IMR-90 (cell line): ENCODE results near the gene TNFRSF1A. TPM values are rescaled to one million over a fixed set of nuclear protein-coding genes. Genes with fewer than 3 reads are reported as not detected.
A peak's percentile ranks its signal among the peaks of the same experiment; 100 is the strongest.

Experiments
- ATAC-seq: fragments of 200-7000 bp; cut with Tn5 transposase; 2 replicates; pipeline ENCODE4 v1.9.1; 2020; ENCODE audit warnings: low read depth, mild to moderate bottlenecking, moderate library complexity
- BruUV-seq: library from RNA; stranded (reverse); fragments of 400-500 nt; replicated peaks from 2 replicates; lab custom pipeline; 2021; lab: Mats Ljungman, UMichigan
- CTCF ChIA-PET: fragments of 300-600 bp; formaldehyde crosslinking; extraction: SDS; loops from one replicate; lab custom pipeline; 2021; ENCODE audit warnings: antibody characterized with exemption; lab: Yijun Ruan, JAX
- POLR2A ChIA-PET: fragments of 300-600 bp; sonication (Branson Sonifier 250); formaldehyde crosslinking; loops from one replicate; lab custom pipeline; 2022; ENCODE audit warnings: antibody characterized with exemption; ENCODE audit not compliant: unreplicated experiment; lab: Charles Lee
- DNase-seq: peaks from one replicate; pipeline ENCODE4 v3.0.0; 2013
- H2AFZ ChIP-seq: replicated peaks from 2 replicates; pipeline ENCODE3; 2013; ENCODE audit warnings: low read length, mild to moderate bottlenecking; ENCODE audit not compliant: poor library complexity
- H2AK5ac ChIP-seq: 2 replicates; pipeline ENCODE4 v1.6.1; 2013; ENCODE audit warnings: low read depth, low read length, inconsistent platforms
- H2AK9ac ChIP-seq: replicated peaks from 2 replicates; pipeline ENCODE3; 2013; ENCODE audit warnings: mild to moderate bottlenecking, low read depth, low read length, moderate library complexity; ENCODE audit not compliant: poor library complexity
- H2BK120ac ChIP-seq: 2 replicates; pipeline ENCODE4 v1.6.1; 2013; ENCODE audit warnings: low read depth, low read length, inconsistent platforms
- H2BK15ac ChIP-seq: 3 replicates; pipeline ENCODE4 v1.6.1; 2013; ENCODE audit warnings: low read depth, low read length, inconsistent platforms
- H2BK20ac ChIP-seq: 2 replicates; pipeline ENCODE4 v1.6.1; 2013; ENCODE audit warnings: low read depth, mild to moderate bottlenecking, inconsistent platforms, low read length, moderate library complexity
- H2BK5ac ChIP-seq: 2 replicates; pipeline ENCODE4 v1.6.1; 2013; ENCODE audit warnings: mild to moderate bottlenecking, low read depth, low read length, inconsistent platforms; ENCODE audit not compliant: poor library complexity, severe bottlenecking
- H3K14ac ChIP-seq: replicated peaks from 2 replicates; pipeline ENCODE4 v1.6.1; 2013; ENCODE audit warnings: low read depth, low read length, inconsistent platforms
- H3K18ac ChIP-seq: 2 replicates; pipeline ENCODE4 v1.6.1; 2013; ENCODE audit warnings: low read depth, low read length, control low read depth
- H3K23ac ChIP-seq: 2 replicates; pipeline ENCODE4 v1.6.1; 2013; ENCODE audit warnings: low read depth, low read length, inconsistent platforms
- H3K27ac ChIP-seq: 2 replicates; pipeline ENCODE4 v1.5.1; 2013; ENCODE audit warnings: mild to moderate bottlenecking, control low read depth, low read length; ENCODE audit not compliant: insufficient read depth
- H3K27me3 ChIP-seq: 2 replicates; pipeline ENCODE4 v1.6.1; 2013; ENCODE audit warnings: low read length; ENCODE audit not compliant: control insufficient read depth, insufficient read depth
- H3K36me3 ChIP-seq: 2 replicates; pipeline ENCODE4 v1.6.1; 2013; ENCODE audit warnings: low read length, mixed read lengths; ENCODE audit not compliant: control insufficient read depth, insufficient read depth
- H3K4ac ChIP-seq: 2 replicates; pipeline ENCODE4 v1.6.1; 2013; ENCODE audit warnings: low read depth, low read length, inconsistent platforms
- H3K4me1 ChIP-seq: 2 replicates; pipeline ENCODE4 v1.6.1; 2013; ENCODE audit warnings: low read length, mixed read lengths; ENCODE audit not compliant: control insufficient read depth, insufficient read depth
- H3K4me2 ChIP-seq: 2 replicates; pipeline ENCODE4 v1.6.1; 2013; ENCODE audit warnings: low read depth, mild to moderate bottlenecking, control low read depth, low read length, moderate library complexity
- H3K4me3 ChIP-seq: 2 replicates; pipeline ENCODE4 v1.5.1; 2013; ENCODE audit warnings: low read depth, mild to moderate bottlenecking, control low read depth, low read length, moderate library complexity; ENCODE audit not compliant: insufficient read depth
- H3K56ac ChIP-seq: 2 replicates; pipeline ENCODE4 v1.6.1; 2013; ENCODE audit warnings: low read length, inconsistent platforms; ENCODE audit not compliant: insufficient read depth; ENCODE audit errors: extremely low read depth
- H3K79me1 ChIP-seq, 2 experiments: 2 replicates each; pipeline ENCODE4 v1.6.1; 2013; ENCODE audit warnings: low read length in 2 of 2, inconsistent platforms in 1 of 2, low read depth in 1 of 2
- H3K9ac ChIP-seq: 2 replicates; pipeline ENCODE4 v1.6.1; 2013; ENCODE audit warnings: low read depth, low read length, control low read depth
- H3K9me1 ChIP-seq: 2 replicates; pipeline ENCODE4 v1.6.1; 2013; ENCODE audit warnings: low read length, inconsistent platforms; ENCODE audit not compliant: insufficient read depth
- H3K9me3 ChIP-seq: 2 replicates; pipeline ENCODE4 v1.6.1; 2013; ENCODE audit warnings: low read length; ENCODE audit not compliant: control insufficient read depth, insufficient read depth
- H4K20me1 ChIP-seq: 2 replicates; pipeline ENCODE4 v1.6.1; 2013; ENCODE audit warnings: low read length, inconsistent platforms; ENCODE audit not compliant: insufficient read depth
- H4K5ac ChIP-seq: 2 replicates; pipeline ENCODE4 v1.6.1; 2013; ENCODE audit warnings: mild to moderate bottlenecking, low read depth, low read length, control low read depth
- H4K8ac ChIP-seq, 2 experiments: 2 replicates each; pipeline ENCODE4 v1.6.1; 2013; ENCODE audit warnings: low read depth in 2 of 2, low read length in 2 of 2, control low read depth in 1 of 2, inconsistent platforms in 1 of 2
- H4K91ac ChIP-seq: 2 replicates; pipeline ENCODE4 v1.6.1; 2013; ENCODE audit warnings: low read depth, low read length, inconsistent platforms; ENCODE audit not compliant: insufficient read depth
- CEBPB ChIP-seq: IDR thresholded peaks from 2 replicates; pipeline ENCODE4 v1.6.1; 2012; ENCODE audit warnings: low read depth, low read length, improper control_type of control experiment
- CTCF ChIP-seq: conservative IDR thresholded peaks from 2 replicates; pipeline ENCODE4 v1.5.1; 2012; ENCODE audit warnings: mild to moderate bottlenecking, low read depth, low read length, improper control_type of control experiment
- ELK1 ChIP-seq: fragments of 150-350 bp; IDR thresholded peaks from 2 replicates; pipeline ENCODE4 v1.6.1; 2016; ENCODE audit warnings: low read depth, mild to moderate bottlenecking, low read length, moderate library complexity, borderline replicate concordance
- NFE2L2 ChIP-seq: fragments of 150-350 bp; IDR thresholded peaks from 2 replicates; pipeline ENCODE4 v1.6.1; 2016; ENCODE audit warnings: low read depth, mild to moderate bottlenecking, low read length
- POLR2A ChIP-seq: IDR thresholded peaks from 2 replicates; pipeline ENCODE4 v1.6.1; 2012; ENCODE audit warnings: mild to moderate bottlenecking, low read depth, low read length
- RAD21 ChIP-seq: IDR thresholded peaks from 2 replicates; pipeline ENCODE4 v1.6.1; 2012; ENCODE audit warnings: low read length, improper control_type of control experiment
- RCOR1 ChIP-seq: IDR thresholded peaks from 2 replicates; pipeline ENCODE4 v1.6.1; 2012; ENCODE audit warnings: mild to moderate bottlenecking, low read length, improper control_type of control experiment; ENCODE audit not compliant: insufficient replicate concordance
- RFX5 ChIP-seq: IDR thresholded peaks from 2 replicates; pipeline ENCODE4 v1.8.0; 2012; ENCODE audit warnings: low read depth, mild to moderate bottlenecking, low read length, moderate library complexity
- SMC3 ChIP-seq: fragments of 150-350 bp; IDR thresholded peaks from 2 replicates; pipeline ENCODE4 v1.6.1; 2016; ENCODE audit warnings: low read depth, mild to moderate bottlenecking, antibody characterized with exemption, low read length, moderate library complexity
- USF2 ChIP-seq: fragments of 150-350 bp; IDR thresholded peaks from 2 replicates; pipeline ENCODE4 v1.6.1; 2017; ENCODE audit warnings: mild to moderate bottlenecking, antibody characterized with exemption, low read length, low read depth
- WGBS, 2 experiments: methylation state at CpG; one replicate each; pipeline versions ENCODE4 v1.1.5 to v1.1.7; 2013; ENCODE audit warnings: missing lambda C conversion rate in 2 of 2; ENCODE audit not compliant: insufficient read length in 1 of 2; ENCODE audit errors: extremely low coverage in 2 of 2; 5-methylcytosine and 5-hydroxymethylcytosine counted together
- dilution Hi-C: fragments of 300-500 bp; cut with HindIII; formaldehyde crosslinking; loops from one replicate; pipeline ENCODE4 v1.14.3; 2018; ENCODE audit warnings: low sequenced_read_pairs; ENCODE audit not compliant: unreplicated experiment
- in situ Hi-C: fragments of 300-500 bp; cut with MboI; formaldehyde crosslinking; loops from 3 replicates; pipeline ENCODE4 v1.14.3; 2019; ENCODE audit warnings: low sequenced_read_pairs, inconsistent platforms, mixed read lengths
- intact Hi-C: fragments of 100-400 bp; cut with micrococcal nuclease; formaldehyde crosslinking; loops from 2 replicates; pipeline ENCODE4 v1.10.0; 2022
- polyA plus RNA-seq, 3 experiments: library from polyadenylated mRNA; depleted of rRNA; stranded (reverse); fragments of >200 nt; gene quantifications; 2 replicates each; pipeline ENCODE4 v1.2.3, GENCODE V29; 2012; ENCODE audit warnings: low replicate concordance in 1 of 3
- total RNA-seq: library from RNA; depleted of rRNA; stranded (reverse); fragments of >200 nt; gene quantifications from 2 replicates; pipeline ENCODE4 v1.2.3, GENCODE V29; 2012

Gene TNFRSF1A
- total and polyA plus RNA-seq, 2 of the 4 experiments (the other 2 are of a cell fraction), result 79.6 to 136 TPM

- TF ChIP-seq ELK1, result no peak
These were observed 10.7 kb downstream of the TNFRSF1A start (continued) for GRCh38 chr12:6330999-6331714.

- no peaks in the 10 kb centered on the region for H3K27me3 ChIP-seq
- ChIA-PET POLR2A (no interaction called here), CTCF (no interaction called here)
- no peak overlapping the region for H3K18ac ChIP-seq
- dilution Hi-C loops (no loop called here), intact Hi-C loops (no loop called here), in situ Hi-C loops (loop anchor here (10.0 kb wide), 1 partner anchor 215 kb away; no protein-coding TSS in a partner anchor)
- ATAC-seq, result no peak
- no peak overlapping the region for H4K91ac ChIP-seq
- H3K4me3 ChIP-seq, result no peak overlapping the region
- H2BK5ac ChIP-seq, result peak overlapping the region; percentile 1
- peaks cover 59% of the 10 kb centered on the region for H4K20me1 ChIP-seq
- no peak overlapping the region for H3K4me2 ChIP-seq
- no peak overlapping the region for H3K9ac ChIP-seq
- H2BK120ac ChIP-seq, result no peak overlapping the region
- H2BK20ac ChIP-seq, result no peak overlapping the region
- H2AFZ ChIP-seq, result no peak overlapping the region
- no peak overlapping the region for H3K14ac ChIP-seq
- H3K23ac ChIP-seq, result no peak overlapping the region
- no peak for DNase-seq
- WGBS, 2 experiments, result 100% methylated on average over 2 of the region's 5 CpGs; no CpG with 5 or more reads in 1 of the 2 experiments
- BruUV-seq, result no TSS peak
- H4K5ac ChIP-seq, result no peak overlapping the region
- no peaks in the 10 kb centered on the region for H3K9me3 ChIP-seq
- H3K36me3 ChIP-seq, result peaks cover 80% of the 10 kb centered on the region
- no peak overlapping the region for H3K56ac ChIP-seq
- 0 out of 4 replicates have a peak overlapping the region, but pooled peaks of 1 of the 2 experiments have one; percentile 14 for H4K8ac ChIP-seq
- H3K4me1 ChIP-seq, result peaks cover 37% of the 10 kb centered on the region
- peak overlapping the region; percentile 1; the same call in 1 of the 2 replicates for H3K27ac ChIP-seq
- peaks cover 20% of the 10 kb centered on the region for H3K9me1 ChIP-seq
- no peak overlapping the region for H2BK15ac ChIP-seq
- peak overlapping the region; percentile 9 for H2AK9ac ChIP-seq
- peaks cover 37 to 93% of the 10 kb centered on the region in 2 experiments for H3K79me1 ChIP-seq
- 0 out of 2 replicates have a peak overlapping the region, but pooled peaks have one; percentile 22 for H3K4ac ChIP-seq
- peak overlapping the region; percentile 35; the same call in 1 of the 2 replicates for H2AK5ac ChIP-seq
- TF ChIP-seq POLR2A (no peak), RFX5 (no peak), USF2 (no peak), NFE2L2 (no peak), RAD21 (no peak), SMC3 (no peak), RCOR1 (no peak), ELK1 (no peak), CTCF (no peak), CEBPB (no peak)
These were observed 11.7 kb downstream of the TNFRSF1A start for GRCh38 chr12:6330192-6330591.
